ENCODE measurements around the gene GARNL3. TPM values are rescaled to one million over a fixed set of nuclear protein-coding genes. Genes with fewer than 3 reads are reported as not detected.

The GARNL3 gene
- total RNA-seq, 3 donors from 2014 or later: 13.4 to 44.8 (median 26.2) TPM

DNA sequence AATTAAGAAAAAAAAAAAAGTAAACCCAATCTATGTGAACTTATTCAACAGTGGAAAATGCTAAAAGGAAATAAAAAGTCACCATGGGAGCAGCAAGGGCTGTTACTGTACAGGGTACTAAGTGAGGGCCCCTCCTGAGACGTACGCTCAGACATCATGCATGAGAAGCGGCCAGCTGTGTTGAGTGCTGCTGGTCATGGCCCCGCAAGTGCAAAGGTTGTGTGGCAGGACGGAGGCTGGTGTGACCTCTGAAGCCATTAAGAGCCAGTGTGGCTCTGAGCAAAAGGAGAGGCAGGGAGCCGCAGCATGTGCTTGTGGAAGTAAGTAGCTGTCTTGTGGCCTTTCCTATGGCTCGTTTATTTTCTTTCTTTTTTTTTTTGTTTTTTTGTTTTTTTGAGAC is 156.5 kb downstream of the GARNL3 start:
- Histone ChIP-seq H3K4me3 (no peak overlapping the region), H3K27me3 (no peaks in the 10 kb centered on the region), H3K27ac (no peak overlapping the region), H3K9me3 (no peaks in the 10 kb centered on the region), H3K36me3 (no peaks in the 10 kb centered on the region), H3K4me1 (peaks cover 8 to 25% of the 10 kb centered on the region in 2 donors)
- DNase-seq (ENCODE audit: low spot score in 2 of 2): no peak
- intact Hi-C loops (cut with DNase I; ENCODE audit: low total_unique reads): no loop called here
- TF ChIP-seq POLR2A (IDR thresholded peaks at IDR 0.05) (no peak), POLR2AphosphoS5 (IDR thresholded peaks at IDR 0.05) (no peak)
- TF ChIP-seq, protein P1, sequence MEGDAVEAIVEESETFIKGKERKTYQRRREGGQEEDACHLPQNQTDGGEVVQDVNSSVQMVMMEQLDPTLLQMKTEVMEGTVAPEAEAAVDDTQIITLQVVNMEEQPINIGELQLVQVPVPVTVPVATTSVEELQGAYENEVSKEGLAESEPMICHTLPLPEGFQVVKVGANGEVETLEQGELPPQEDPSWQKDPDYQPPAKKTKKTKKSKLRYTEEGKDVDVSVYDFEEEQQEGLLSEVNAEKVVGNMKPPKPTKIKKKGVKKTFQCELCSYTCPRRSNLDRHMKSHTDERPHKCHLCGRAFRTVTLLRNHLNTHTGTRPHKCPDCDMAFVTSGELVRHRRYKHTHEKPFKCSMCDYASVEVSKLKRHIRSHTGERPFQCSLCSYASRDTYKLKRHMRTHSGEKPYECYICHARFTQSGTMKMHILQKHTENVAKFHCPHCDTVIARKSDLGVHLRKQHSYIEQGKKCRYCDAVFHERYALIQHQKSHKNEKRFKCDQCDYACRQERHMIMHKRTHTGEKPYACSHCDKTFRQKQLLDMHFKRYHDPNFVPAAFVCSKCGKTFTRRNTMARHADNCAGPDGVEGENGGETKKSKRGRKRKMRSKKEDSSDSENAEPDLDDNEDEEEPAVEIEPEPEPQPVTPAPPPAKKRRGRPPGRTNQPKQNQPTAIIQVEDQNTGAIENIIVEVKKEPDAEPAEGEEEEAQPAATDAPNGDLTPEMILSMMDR (IDR thresholded peaks at IDR 0.05): no peak

DNA sequence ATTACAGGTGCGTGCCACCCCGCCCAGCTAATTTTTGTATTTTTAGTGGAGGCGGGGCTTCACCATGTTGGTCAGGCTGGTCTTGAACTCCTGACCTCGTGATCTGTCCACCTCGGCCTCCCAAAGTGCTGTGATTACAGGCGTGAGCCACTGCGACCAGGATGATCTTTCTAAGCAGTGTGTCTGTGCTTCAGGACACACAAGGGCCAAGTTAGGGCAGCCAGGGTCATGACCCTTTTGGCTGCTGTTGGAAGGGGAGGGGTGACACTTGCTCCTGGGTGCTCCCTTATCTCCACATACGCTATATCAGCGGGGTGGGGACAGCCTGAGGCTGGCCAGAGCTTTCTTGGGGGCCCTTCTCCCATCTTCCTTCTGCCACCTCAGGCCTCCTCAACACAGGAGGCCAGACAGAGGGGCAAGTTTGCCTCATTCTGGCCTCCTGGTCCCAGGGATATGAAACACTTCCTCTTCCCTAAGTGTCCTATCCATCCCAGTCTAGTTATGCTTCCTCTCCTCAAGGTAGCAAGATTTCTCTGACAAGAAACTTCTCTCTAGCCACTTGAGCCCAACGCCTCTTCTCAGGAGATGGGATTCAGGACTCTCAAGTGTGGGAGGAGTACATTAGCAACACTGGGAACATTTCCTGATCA is 157.7 kb downstream of the GARNL3 start:
- H3K4me1 ChIP-seq: peaks cover 8 to 26% of the 10 kb centered on the region in 2 donors
- H3K9me3 ChIP-seq: no peaks in the 10 kb centered on the region
- TF ChIP-seq POLR2AphosphoS5 (IDR thresholded peaks at IDR 0.05) (no peak), POLR2A (IDR thresholded peaks at IDR 0.05) (no peak)
- TF ChIP-seq, protein P1 (IDR thresholded peaks at IDR 0.05): no peak
- DNase-seq (ENCODE audit: low spot score in 2 of 2): no peak
- H3K27me3 ChIP-seq: no peaks in the 10 kb centered on the region
- H3K27ac ChIP-seq: peak overlapping the region in 1 of 2 donors; percentile 33
- intact Hi-C loops (cut with DNase I; ENCODE audit: low total_unique reads): no loop called here
- H3K4me3 ChIP-seq: peak overlapping the region in 1 of 3 donors; percentile 87
- no peaks in the 10 kb centered on the region for H3K36me3 ChIP-seq

DNA sequence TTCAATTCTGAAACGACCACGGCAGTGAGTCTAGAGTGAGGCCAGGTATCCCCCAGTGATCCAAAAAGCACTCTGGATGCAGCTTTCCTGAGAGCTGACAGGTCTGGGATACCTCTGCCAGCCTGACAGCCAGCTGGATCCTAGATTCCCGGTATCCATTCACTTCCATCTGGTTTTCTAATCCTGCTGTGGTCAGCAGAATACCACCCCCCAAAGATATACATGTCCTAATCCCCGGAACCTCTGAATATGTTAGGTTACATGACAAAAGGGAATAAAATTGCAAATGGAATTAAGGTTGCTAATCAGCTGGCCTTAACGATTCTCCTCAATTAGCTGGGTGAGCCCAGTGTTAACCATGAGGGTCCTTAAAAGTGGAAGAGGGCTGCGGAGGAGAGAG is 158.2 kb downstream of the GARNL3 start:
- H3K9me3 ChIP-seq: no peaks in the 10 kb centered on the region
- H3K36me3 ChIP-seq: no peaks in the 10 kb centered on the region
- peak overlapping the region; percentile 33 to 88 for H3K27ac ChIP-seq
- peaks cover 8 to 26% of the 10 kb centered on the region in 2 donors for H3K4me1 ChIP-seq
- H3K27me3 ChIP-seq: no peaks in the 10 kb centered on the region
- DNase-seq (ENCODE audit: low spot score in 2 of 2): no peak
- TF ChIP-seq POLR2AphosphoS5 (IDR thresholded peaks at IDR 0.05) (no peak), POLR2A (IDR thresholded peaks at IDR 0.05) (no peak)
- TF ChIP-seq, protein P1 (IDR thresholded peaks at IDR 0.05): no peak
- H3K4me3 ChIP-seq: peak overlapping the region; percentile 60 to 87 (median 65)
- intact Hi-C loops (cut with DNase I; ENCODE audit: low total_unique reads): no loop called here

DNA sequence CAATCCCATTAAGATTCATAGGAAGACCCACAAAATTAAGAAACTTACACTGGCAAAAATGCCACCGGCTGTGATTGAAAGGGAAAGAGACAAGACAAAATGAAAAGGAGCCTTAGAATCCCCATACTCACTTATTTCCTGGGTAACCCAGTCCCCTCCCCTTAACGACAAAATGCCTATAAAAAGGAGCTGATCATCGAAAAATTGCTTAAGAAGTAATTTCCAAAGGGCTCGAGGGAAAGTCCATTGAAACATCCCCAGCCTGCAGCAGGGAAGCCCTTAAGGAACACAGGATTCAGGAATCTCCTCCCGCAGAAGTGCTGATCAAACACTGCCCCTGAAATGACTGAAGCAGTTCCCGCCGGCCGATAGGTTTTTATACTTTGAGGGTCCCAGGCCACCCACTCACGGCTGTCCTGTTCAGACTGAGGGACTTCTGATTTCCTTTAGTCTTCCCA is 158.9 kb downstream of the GARNL3 start:
- peak overlapping the region; percentile 60 to 87 (median 65) for H3K4me3 ChIP-seq
- no peaks in the 10 kb centered on the region for H3K36me3 ChIP-seq
- H3K9me3 ChIP-seq: no peaks in the 10 kb centered on the region
- H3K27me3 ChIP-seq: no peaks in the 10 kb centered on the region
- H3K27ac ChIP-seq: peak overlapping the region; percentile 88 to 91
- TF ChIP-seq POLR2AphosphoS5 (IDR thresholded peaks at IDR 0.05): no peak
- no peak for TF ChIP-seq POLR2A (IDR thresholded peaks at IDR 0.05)
- no peak for DNase-seq (ENCODE audit: low spot score in 2 of 2)
- intact Hi-C loops (cut with DNase I; ENCODE audit: low total_unique reads): no loop called here
- peaks cover 8 to 26% of the 10 kb centered on the region in 2 donors for H3K4me1 ChIP-seq

DNA sequence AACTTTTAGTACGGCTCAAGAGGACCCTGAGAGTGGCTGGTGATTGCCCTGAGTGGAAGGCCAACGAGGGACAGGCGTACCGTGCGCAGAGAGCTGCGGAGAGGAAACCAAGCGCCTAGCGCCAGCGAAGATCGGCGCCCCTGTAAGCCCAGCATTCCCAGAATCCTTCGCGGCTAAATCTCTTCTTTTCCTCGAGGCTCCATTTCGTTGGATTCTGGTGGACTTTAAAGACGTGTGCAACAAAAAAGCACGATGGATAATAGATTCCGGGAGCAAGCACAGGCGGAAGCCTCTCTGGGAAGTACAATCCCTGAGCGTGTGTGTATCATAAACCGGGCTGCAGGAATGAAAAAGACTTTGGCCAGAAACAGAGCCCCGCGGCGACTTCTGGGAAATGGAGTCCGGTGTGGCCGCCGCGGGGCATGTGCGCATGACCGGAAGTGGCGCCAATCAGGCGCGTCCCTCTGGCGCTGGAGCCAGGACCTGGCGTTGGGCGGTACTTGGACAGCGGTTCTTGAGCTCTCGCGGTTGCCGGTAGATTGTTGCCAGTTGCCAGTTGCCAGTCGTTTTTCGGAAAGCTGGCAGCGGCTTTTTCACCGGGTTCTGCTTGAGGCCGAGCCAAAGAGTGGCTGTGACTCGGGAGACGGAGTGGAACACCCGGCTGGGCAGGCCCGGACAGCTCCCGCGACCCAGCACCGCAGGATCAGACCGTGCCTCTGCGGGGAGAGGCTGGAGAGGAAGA is 159.5 kb downstream of the GARNL3 start, which contains the start of gene ZNF79:
ZNF79 (plus strand) TSS at position 449 of the 742 bp plus-strand sequence. CDS start 406 bp downstream, outside the sequence.
- no peaks in the 10 kb centered on the region for H3K36me3 ChIP-seq
- H3K4me3 ChIP-seq: peak within 1 kb of the TSS; percentile 60 to 87 (median 65)
- peak; percentile 92 to 95 for DNase-seq (ENCODE audit: low spot score in 2 of 2)
- peaks cover 8 to 26% of the 10 kb centered on the region in 2 donors for H3K4me1 ChIP-seq
- intact Hi-C loops (cut with DNase I; ENCODE audit: low total_unique reads): no loop called here
- peak; percentile 74 to 80 (median 75) for TF ChIP-seq POLR2AphosphoS5 (IDR thresholded peaks at IDR 0.05)
- TF ChIP-seq, protein P1 (IDR thresholded peaks at IDR 0.05): no peak
- TF ChIP-seq POLR2A (IDR thresholded peaks at IDR 0.05): peak; percentile 46
- H3K27ac ChIP-seq: peak within 1 kb of the TSS; percentile 88 to 91
- no peaks in the 10 kb centered on the region for H3K27me3 ChIP-seq
- no peaks in the 10 kb centered on the region for H3K9me3 ChIP-seq

All from breast epithelium (tissue), 4 donors.